Mucosa of stomach (tissue), 1 donor: ENCODE results near the gene BDH1.
A peak's percentile ranks its signal among the peaks of the same experiment; 100 is the strongest.
"Not testable (repeated sequence)": the region's sequence is repeated elsewhere in the genome, so short reads cannot be mapped to it uniquely, and the experiment has no call there.

Experiments used
- H3K27me3 ChIP-seq: one replicate; pipeline ENCODE4 v1.7.0; 2013; ENCODE audit warnings: mild to moderate bottlenecking, low read length; ENCODE audit not compliant: control insufficient read depth, insufficient read depth
- H3K36me3 ChIP-seq: one replicate; pipeline ENCODE4 v1.7.0; 2013; ENCODE audit warnings: low read length; ENCODE audit not compliant: control insufficient read depth, insufficient read depth
- H3K4me1 ChIP-seq: one replicate; pipeline ENCODE4 v1.7.0; 2013; ENCODE audit warnings: mild to moderate bottlenecking, low read length; ENCODE audit not compliant: control insufficient read depth, insufficient read depth
- H3K4me3 ChIP-seq: one replicate; pipeline ENCODE4 v1.7.0; 2013; ENCODE audit warnings: low read length
- H3K9ac ChIP-seq: one replicate; pipeline ENCODE4 v1.7.0; 2013; ENCODE audit warnings: mild to moderate bottlenecking, low read length, moderate library complexity
- H3K9me3 ChIP-seq: one replicate; pipeline ENCODE4 v1.7.0; 2013; ENCODE audit warnings: mild to moderate bottlenecking, low read length, moderate library complexity; ENCODE audit not compliant: control insufficient read depth
- donor health status: Pancreatic carcinoma.

Gene BDH1

GRCh38 chr3:197555281-197556261 is at the start of gene BDH1:
Gene BDH1, minus strand, starts transcription at chr3:197555968. Its CDS starts 9,525 bp downstream, at chr3:197546443.
- Histone ChIP-seq H3K9ac (peak within 1 kb of the TSS; percentile 96), H3K4me3 (peak within 1 kb of the TSS; percentile 97), H3K27me3 (no peaks in the 10 kb centered on the region), H3K4me1 (peaks cover 21% of the 10 kb centered on the region), H3K36me3 (no peaks in the 10 kb centered on the region), H3K9me3 (no peaks in the 10 kb centered on the region)

- Histone ChIP-seq H3K27me3 (no peaks in the 10 kb centered on the region), H3K9ac (no peak overlapping the region), H3K4me3 (no peak overlapping the region), H3K36me3 (peaks cover 7% of the 10 kb centered on the region), H3K9me3 (no peaks in the 10 kb centered on the region), H3K4me1 (peaks cover 10% of the 10 kb centered on the region)
Measured at GRCh38 chr3:197603317-197603933, 47.7 kb upstream of the BDH1 start.

- H3K27me3 ChIP-seq, H3K36me3 ChIP-seq, H3K9me3 ChIP-seq, H3K4me3 ChIP-seq, H3K9ac ChIP-seq: not testable (repeated sequence)
- peaks cover 13% of the 10 kb centered on the region for H3K4me1 ChIP-seq
Measured at GRCh38 chr3:197602351-197602750, 46.6 kb upstream of the BDH1 start.

- H3K4me3 ChIP-seq, H3K9ac ChIP-seq, H3K27me3 ChIP-seq, H3K36me3 ChIP-seq, H3K9me3 ChIP-seq: not testable (repeated sequence)
- peaks cover 14% of the 10 kb centered on the region for H3K4me1 ChIP-seq
Measured at GRCh38 chr3:197601566-197601840, 45.7 kb upstream of the BDH1 start.

GRCh38 chr3:197600796-197601565 is 45.2 kb upstream of the BDH1 start:
- Histone ChIP-seq H3K9ac (no peak overlapping the region), H3K4me1 (peaks cover 14% of the 10 kb centered on the region), H3K9me3 (no peaks in the 10 kb centered on the region), H3K27me3 (no peaks in the 10 kb centered on the region), H3K4me3 (no peak overlapping the region), H3K36me3 (no peaks in the 10 kb centered on the region)

- Histone ChIP-seq H3K9me3 (no peaks in the 10 kb centered on the region), H3K4me3 (peak overlapping the region; percentile 28), H3K27me3 (no peaks in the 10 kb centered on the region), H3K4me1 (peaks cover 14% of the 10 kb centered on the region), H3K36me3 (no peaks in the 10 kb centered on the region), H3K9ac (peak overlapping the region; percentile 38)
Measured at GRCh38 chr3:197599089-197599765, 43.5 kb upstream of the BDH1 start.

GRCh38 chr3:197598404-197598980 is 42.7 kb upstream of the BDH1 start:
- H3K27me3 ChIP-seq, result no peaks in the 10 kb centered on the region
- H3K36me3 ChIP-seq, result no peaks in the 10 kb centered on the region
- H3K4me3 ChIP-seq, result no peak overlapping the region
- H3K9ac ChIP-seq, result no peak overlapping the region
- no peaks in the 10 kb centered on the region for H3K9me3 ChIP-seq
- H3K4me1 ChIP-seq, result peaks cover 14% of the 10 kb centered on the region

- Histone ChIP-seq H3K36me3 (no peaks in the 10 kb centered on the region), H3K4me3 (no peak overlapping the region), H3K27me3 (no peaks in the 10 kb centered on the region), H3K9me3 (no peaks in the 10 kb centered on the region), H3K9ac (no peak overlapping the region), H3K4me1 (peaks cover 14% of the 10 kb centered on the region)
Measured at GRCh38 chr3:197597335-197597734, 41.6 kb upstream of the BDH1 start.

- H3K36me3 ChIP-seq, result no peaks in the 10 kb centered on the region
- no peak overlapping the region for H3K9ac ChIP-seq
- H3K27me3 ChIP-seq, result no peaks in the 10 kb centered on the region
- H3K9me3 ChIP-seq, result no peaks in the 10 kb centered on the region
- peaks cover 18% of the 10 kb centered on the region for H3K4me1 ChIP-seq
- H3K4me3 ChIP-seq, result no peak overlapping the region
Measured at GRCh38 chr3:197595470-197596185, 39.9 kb upstream of the BDH1 start.

- H3K9me3 ChIP-seq, result no peaks in the 10 kb centered on the region
- no peaks in the 10 kb centered on the region for H3K27me3 ChIP-seq
- H3K9ac ChIP-seq, result no peak overlapping the region
- peaks cover 19% of the 10 kb centered on the region for H3K4me1 ChIP-seq
- H3K4me3 ChIP-seq, result no peak overlapping the region
- H3K36me3 ChIP-seq, result no peaks in the 10 kb centered on the region
Measured at GRCh38 chr3:197593046-197593380, 37.2 kb upstream of the BDH1 start.

- H3K4me1 ChIP-seq, result peaks cover 18% of the 10 kb centered on the region
- H3K4me3 ChIP-seq, result no peak overlapping the region
Measured at GRCh38 chr3:197592361-197593045, 36.7 kb upstream of the BDH1 start.

More at GRCh38 chr3:197592361-197593045, 36.7 kb upstream of the BDH1 start:
- Histone ChIP-seq H3K9me3 (no peaks in the 10 kb centered on the region), H3K9ac (no peak overlapping the region), H3K36me3 (no peaks in the 10 kb centered on the region), H3K27me3 (no peaks in the 10 kb centered on the region)
